OCI-LY3 (cell line): ENCODE data around the gene AQP6.

Experiments used
- H2AFZ ChIP-seq: fragments of 200-600, 300-600 bp; shearing (Covaris generic); 2 replicates; pipeline ENCODE4 v1.6.0; 2014; ENCODE audit warnings: antibody characterized with exemption, low read depth, low read length
- H3K27ac ChIP-seq: fragments of 200-600, 300-600 bp; sonication (generic); 2 replicates; pipeline ENCODE4 v1.5.1; 2014; ENCODE audit warnings: mild to moderate bottlenecking, low read length, moderate library complexity, mixed read lengths
- H3K27me3 ChIP-seq: fragments of 200-600, 300-600 bp; sonication (generic); 2 replicates; pipeline ENCODE4 v1.6.1; 2014; ENCODE audit warnings: low read depth, low read length, mixed read lengths
- H3K36me3 ChIP-seq: fragments of 200-600, 300-600 bp; sonication (generic); replicated peaks from 2 replicates; pipeline ENCODE3; 2014; ENCODE audit warnings: low read depth, low read length, mixed read lengths
- H3K4me1 ChIP-seq: fragments of 300-600, 200-600 bp; sonication (generic); 2 replicates; pipeline ENCODE4 v1.6.1; 2014; ENCODE audit warnings: low read length, mixed read lengths
- H3K4me2 ChIP-seq: fragments of 200-600, 300-600 bp; sonication (generic); 2 replicates; pipeline ENCODE4 v1.6.1; 2014; ENCODE audit warnings: low read length, mixed read lengths
- H3K4me3 ChIP-seq: fragments of 300-600, 200-600 bp; sonication (generic); 2 replicates; pipeline ENCODE4 v1.5.1; 2014; ENCODE audit warnings: antibody characterized with exemption, mild to moderate bottlenecking, low read length, moderate library complexity
- H3K79me2 ChIP-seq: fragments of 300-600, 200-600 bp; shearing (Covaris generic); 2 replicates; pipeline ENCODE4 v1.6.1; 2014; ENCODE audit warnings: mild to moderate bottlenecking, low read length, mixed read lengths
- H3K9ac ChIP-seq: fragments of 300-600, 200-600 bp; shearing (Covaris generic); 2 replicates; pipeline ENCODE4 v1.6.0; 2014; ENCODE audit warnings: mild to moderate bottlenecking, low read length, moderate library complexity
- H3K9me3 ChIP-seq: fragments of 200-600, 300-600 bp; shearing (Covaris generic); 2 replicates; pipeline ENCODE4 v1.6.1; 2014; ENCODE audit warnings: low read length, mixed read lengths; ENCODE audit not compliant: insufficient read depth
- H4K20me1 ChIP-seq: fragments of 200-600, 300-600 bp; sonication (generic); 2 replicates; pipeline ENCODE4 v1.6.1; 2016; ENCODE audit warnings: low read length, mixed read lengths; ENCODE audit not compliant: insufficient read depth
- CTCF ChIP-seq: fragments of 200-600, 300-600 bp; sonication (generic); IDR thresholded peaks from 2 replicates; pipeline ENCODE4 v1.5.1; 2014; ENCODE audit warnings: antibody characterized with exemption, low read length, low read depth
- EZH2phosphoT487 ChIP-seq: fragments of 200-600 bp; shearing (Covaris generic); IDR thresholded peaks from 2 replicates; pipeline ENCODE4 v1.6.1; 2018; ENCODE audit warnings: antibody characterized with exemption, mixed run types, low read depth

The AQP6 gene

GRCh38 chr12:49968471-49968870 is 4.3 kb upstream of the AQP6 start:
- H3K4me2 ChIP-seq: peak overlapping the region; percentile 96
- no peak overlapping the region; the same call in 1 of the 2 replicates for H3K4me3 ChIP-seq
- peaks cover 12% of the 10 kb centered on the region; the same call in 1 of the 2 replicates for H3K4me1 ChIP-seq
- TF ChIP-seq EZH2phosphoT487: no peak
- TF ChIP-seq CTCF: no peak
- H4K20me1 ChIP-seq: no peaks in the 10 kb centered on the region
- H2AFZ ChIP-seq: peak overlapping the region; percentile 84; the same call in 1 of the 2 replicates
- no peaks in the 10 kb centered on the region for H3K79me2 ChIP-seq
- H3K27me3 ChIP-seq: peaks cover 37% of the 10 kb centered on the region
- no peak overlapping the region for H3K9ac ChIP-seq
- H3K27ac ChIP-seq: no peak overlapping the region
- no peaks in the 10 kb centered on the region for H3K9me3 ChIP-seq
- H3K36me3 ChIP-seq: no peaks in the 10 kb centered on the region

- Histone ChIP-seq H3K9ac (no peak overlapping the region), H3K79me2 (no peaks in the 10 kb centered on the region), H3K4me1 (peaks cover 12% of the 10 kb centered on the region; the same call in 1 of the 2 replicates), H3K4me2 (no peak overlapping the region), H3K36me3 (no peaks in the 10 kb centered on the region), H2AFZ (no peak overlapping the region), H3K4me3 (no peak overlapping the region), H3K9me3 (no peaks in the 10 kb centered on the region), H4K20me1 (no peaks in the 10 kb centered on the region), H3K27ac (no peak overlapping the region), H3K27me3 (peaks cover 37% of the 10 kb centered on the region)
- TF ChIP-seq EZH2phosphoT487 (no peak), CTCF (no peak)
Observed at GRCh38 chr12:49969027-49969426, 3.7 kb upstream of the AQP6 start.

GRCh38 chr12:49969651-49970429 is 2.9 kb upstream of the AQP6 start:
- H3K4me2 ChIP-seq: no peak overlapping the region

More at GRCh38 chr12:49969651-49970429, 2.9 kb upstream of the AQP6 start:
- Histone ChIP-seq H3K4me3 (no peak overlapping the region), H3K36me3 (no peaks in the 10 kb centered on the region), H3K79me2 (no peaks in the 10 kb centered on the region), H2AFZ (no peak overlapping the region), H3K27me3 (peaks cover 32% of the 10 kb centered on the region), H3K9ac (no peak overlapping the region), H3K4me1 (peaks cover 12% of the 10 kb centered on the region; the same call in 1 of the 2 replicates), H3K27ac (no peak overlapping the region), H3K9me3 (no peaks in the 10 kb centered on the region), H4K20me1 (no peaks in the 10 kb centered on the region)
- no peak for TF ChIP-seq CTCF
